ENCODE results near the gene KRT9.

KRT9 gene

GRCh38 chr17:41600318-41600717, 28.5 kb upstream of the KRT9 start:
- no peak for DNase-seq

DNA sequence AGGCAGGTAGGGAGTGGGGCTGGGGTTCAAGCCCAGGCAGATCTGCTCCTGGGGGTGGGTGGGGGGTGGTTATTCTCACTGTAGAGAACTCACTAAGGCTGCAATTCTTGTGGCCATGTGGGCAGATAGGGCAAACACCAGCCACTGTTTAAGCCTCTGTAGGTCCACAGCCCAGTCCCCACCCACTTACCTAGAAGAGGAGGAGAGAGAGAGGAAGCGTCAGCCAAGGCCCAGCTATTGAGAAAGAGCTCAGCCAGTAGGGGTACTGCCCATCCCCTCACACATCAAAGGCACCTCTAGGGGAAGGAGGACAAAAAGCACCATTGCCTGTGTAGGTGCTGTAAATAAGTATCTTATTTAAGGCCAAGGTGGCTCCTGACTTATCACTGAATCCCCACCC, 27.8 kb upstream of the KRT9 start:
- no peak for DNase-seq
- Mint-ChIP-seq H3K27me3 (ENCODE audit: low read depth, poor library complexity) (peaks cover 21% of the 10 kb centered on the region), H3K4me1 (peaks cover 9% of the 10 kb centered on the region), H3K36me3 (ENCODE audit: low read depth) (no peaks in the 10 kb centered on the region), H3K27ac (peak overlapping the region; percentile 35), H3K9me3 (peaks cover under 1% of the 10 kb centered on the region), H3K4me3 (no peak overlapping the region)
- TF ChIP-seq CTCF (IDR thresholded peaks at IDR 0.05), result no peak

More at GRCh38 chr17:41600318-41600717, 28.5 kb upstream of the KRT9 start:
- no peak overlapping the region for H3K4me3 Mint-ChIP-seq
- no peaks in the 10 kb centered on the region for H3K36me3 Mint-ChIP-seq (ENCODE audit: low read depth)
- peaks cover 6% of the 10 kb centered on the region for H3K9me3 Mint-ChIP-seq
- peaks cover 22% of the 10 kb centered on the region for H3K27me3 Mint-ChIP-seq (ENCODE audit: low read depth, poor library complexity)
- peaks cover 9% of the 10 kb centered on the region for H3K4me1 Mint-ChIP-seq
- TF ChIP-seq CTCF (IDR thresholded peaks at IDR 0.05), result no peak
- no peak overlapping the region for H3K27ac Mint-ChIP-seq

DNA sequence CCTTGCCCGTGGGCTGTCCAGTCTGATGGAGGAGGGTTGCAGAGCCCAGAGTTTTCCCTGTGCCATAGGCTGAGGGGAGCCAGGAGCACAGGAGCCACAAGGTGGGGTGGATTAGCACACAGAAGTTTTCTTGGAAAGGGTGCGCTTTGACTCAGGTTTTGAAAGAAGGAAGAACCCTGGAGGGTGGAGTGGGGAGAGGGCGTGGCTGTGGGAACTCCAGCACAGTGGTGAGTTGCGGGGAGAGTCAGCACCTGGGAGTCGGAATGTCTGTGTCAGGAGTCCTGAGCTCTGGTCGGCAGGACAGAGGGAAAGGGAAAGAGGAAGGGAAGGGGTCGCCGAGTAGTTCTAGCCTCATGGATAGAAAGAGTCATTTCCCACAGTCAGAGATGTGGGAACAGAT, 23.7 kb upstream of the KRT9 start:
- Mint-ChIP-seq H3K27me3 (ENCODE audit: low read depth, poor library complexity) (peaks cover 12% of the 10 kb centered on the region), H3K9me3 (no peaks in the 10 kb centered on the region), H3K4me1 (peaks cover 12% of the 10 kb centered on the region), H3K36me3 (ENCODE audit: low read depth) (no peaks in the 10 kb centered on the region), H3K27ac (no peak overlapping the region), H3K4me3 (no peak overlapping the region)
- no peak for DNase-seq
- no peak for TF ChIP-seq CTCF (IDR thresholded peaks at IDR 0.05)

DNA sequence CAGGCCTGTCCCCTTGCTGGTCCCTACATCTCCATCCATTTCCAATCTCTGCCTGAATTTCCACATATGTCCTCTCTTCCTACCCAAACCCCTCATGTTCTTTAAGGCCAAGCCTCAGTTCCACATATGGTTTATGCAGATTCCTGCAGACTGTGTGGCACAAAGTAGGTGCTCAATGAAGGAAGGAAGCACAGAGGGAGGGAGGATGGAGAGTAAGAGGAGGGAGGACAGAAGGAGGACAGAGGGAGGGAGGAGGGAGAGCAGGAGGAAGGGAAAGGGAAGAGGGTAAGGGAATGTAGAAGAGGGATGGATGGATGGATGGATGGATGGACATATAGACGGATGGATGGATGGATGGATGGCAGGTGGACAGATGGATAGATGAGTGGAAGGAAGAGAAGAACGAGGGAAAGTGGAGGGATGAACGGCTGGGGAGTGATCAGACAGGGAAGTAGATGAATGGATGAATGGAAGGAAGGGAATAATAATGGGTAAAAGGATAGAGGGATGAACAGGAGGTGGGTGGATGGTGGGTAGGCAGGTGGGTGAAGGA, 22.6 kb upstream of the KRT9 start:
- Mint-ChIP-seq H3K27me3 (ENCODE audit: low read depth, poor library complexity) (peaks cover 18% of the 10 kb centered on the region), H3K4me3 (no peak overlapping the region), H3K4me1 (peaks cover 12% of the 10 kb centered on the region), H3K9me3 (no peaks in the 10 kb centered on the region), H3K36me3 (ENCODE audit: low read depth) (no peaks in the 10 kb centered on the region), H3K27ac (no peak overlapping the region)
- TF ChIP-seq CTCF (IDR thresholded peaks at IDR 0.05), result no peak
- no peak for DNase-seq

- no peak for DNase-seq
- H3K4me3 Mint-ChIP-seq, result no peak overlapping the region
- H3K27ac Mint-ChIP-seq, result no peak overlapping the region
- peaks cover 12% of the 10 kb centered on the region for H3K4me1 Mint-ChIP-seq
- no peaks in the 10 kb centered on the region for H3K9me3 Mint-ChIP-seq
- H3K27me3 Mint-ChIP-seq (ENCODE audit: low read depth, poor library complexity), result peaks cover 18% of the 10 kb centered on the region
- TF ChIP-seq CTCF (IDR thresholded peaks at IDR 0.05), result no peak
- H3K36me3 Mint-ChIP-seq (ENCODE audit: low read depth), result no peaks in the 10 kb centered on the region
Measured at GRCh38 chr17:41593306-41593981, 21.6 kb upstream of the KRT9 start.

Data from nephron progenitor cell (in vitro differentiated cells).